HEK293T (cell line): ENCODE data around the gene HIF3A.

Experiments
- CTCF ChIA-PET: fragments of 350-600 bp; formaldehyde crosslinking; extraction: SDS; loops from one replicate; lab custom pipeline; 2021; ENCODE audit warnings: antibody characterized with exemption, inconsistent platforms; lab: Yijun Ruan, JAX
- POLR2A ChIA-PET: fragments of 350-600 bp; formaldehyde crosslinking; extraction: SDS; loops from one replicate; lab custom pipeline; 2020; ENCODE audit warnings: antibody characterized with exemption, inconsistent platforms; lab: Yijun Ruan, JAX
- DNase-seq: peaks from one replicate; pipeline ENCODE4 v3.0.0; 2012; ENCODE audit warnings: mixed read lengths; ENCODE audit errors: extremely low spot score
- ARNT ChIP-seq: fragments of 450-650 bp; IDR thresholded peaks from 2 replicates; pipeline ENCODE4 v1.6.1; 2017; ENCODE audit warnings: mild to moderate bottlenecking
- BHLHE40 ChIP-seq: fragments of 450-650 bp; IDR thresholded peaks from 2 replicates; pipeline ENCODE4 v1.6.1; 2016; ENCODE audit warnings: mild to moderate bottlenecking, moderate library complexity, borderline replicate concordance
- CTBP1 ChIP-seq: fragments of 450-650 bp; IDR thresholded peaks from 2 replicates; pipeline ENCODE4 v1.6.1; 2016; ENCODE audit warnings: borderline replicate concordance
- ELF4 ChIP-seq: fragments of 450-650 bp; IDR thresholded peaks from 2 replicates; pipeline ENCODE4 v1.6.1; 2017; ENCODE audit warnings: antibody characterized with exemption
- FOXA1 ChIP-seq: fragments of 450-650 bp; IDR thresholded peaks from 2 replicates; pipeline ENCODE4 v1.6.1; 2016; ENCODE audit warnings: mild to moderate bottlenecking
- FOXK2 ChIP-seq: fragments of 450-650 bp; IDR thresholded peaks from 2 replicates; pipeline ENCODE4 v1.6.1; 2016; ENCODE audit warnings: mild to moderate bottlenecking
- FOXM1 ChIP-seq: fragments of 450-650 bp; IDR thresholded peaks from 2 replicates; pipeline ENCODE4 v1.6.1; 2017; ENCODE audit warnings: mild to moderate bottlenecking, borderline replicate concordance
- HDGF ChIP-seq: fragments of 450-650 bp; IDR thresholded peaks from 2 replicates; pipeline ENCODE4 v1.6.1; 2017; ENCODE audit warnings: antibody characterized with exemption, borderline replicate concordance
- L3MBTL2 ChIP-seq: fragments of 450-650 bp; conservative IDR thresholded peaks from 2 replicates; pipeline ENCODE4 v1.6.1; 2016; ENCODE audit warnings: mild to moderate bottlenecking
- LEF1 ChIP-seq: fragments of 450-650 bp; IDR thresholded peaks from 2 replicates; pipeline ENCODE4 v1.6.1; 2017; ENCODE audit warnings: mild to moderate bottlenecking, borderline replicate concordance
- NFRKB ChIP-seq: fragments of 450-650 bp; IDR thresholded peaks from 2 replicates; pipeline ENCODE4 v1.6.1; 2016; ENCODE audit warnings: mild to moderate bottlenecking, moderate library complexity
- SP1 ChIP-seq: fragments of 450-650 bp; IDR thresholded peaks from 2 replicates; pipeline ENCODE4 v1.6.1; 2017
- SUZ12 ChIP-seq: fragments of 450-650 bp; IDR thresholded peaks from 2 replicates; pipeline ENCODE4 v1.6.1; 2016; ENCODE audit warnings: mild to moderate bottlenecking
- TARDBP ChIP-seq: fragments of 450-650 bp; IDR thresholded peaks from 2 replicates; pipeline ENCODE4 v1.6.1; 2016
- ZNF384 ChIP-seq: fragments of 450-650 bp; IDR thresholded peaks from 2 replicates; pipeline ENCODE4 v1.6.1; 2016
- TF ChIP-seq, protein P1 (sequence below): fragments of 450-650 bp; IDR thresholded peaks from 2 replicates; pipeline ENCODE4 v1.6.1; 2016

HIF3A gene

DNA sequence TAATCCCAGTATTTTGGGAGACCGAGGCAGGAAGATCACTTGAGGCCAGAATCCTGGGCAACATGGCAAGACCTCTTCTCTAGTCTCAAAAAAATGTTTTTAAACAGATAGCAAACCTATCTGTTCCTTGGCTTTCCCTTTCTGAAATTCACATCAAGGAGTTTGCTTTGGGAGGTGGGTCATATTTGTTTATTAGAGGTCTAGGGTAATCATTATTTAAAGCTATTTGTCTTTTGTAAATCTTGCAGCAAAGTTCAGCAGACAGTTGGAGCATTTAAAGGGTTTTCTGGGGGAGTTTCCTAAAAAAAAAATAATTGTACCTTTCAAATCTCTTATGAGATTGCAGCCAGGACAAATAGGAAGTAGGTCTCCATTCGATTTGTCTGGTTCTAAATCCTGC is 67.5 kb downstream of the HIF3A start:
- POLR2A ChIA-PET: no interaction called here
- CTCF ChIA-PET: interaction anchor here (1.2 kb wide), 1 partner anchor 16 kb away, joined by 4 read pairs; no protein-coding TSS in a partner anchor
- DNase-seq: no peak
- TF ChIP-seq ZNF384 (no peak), HDGF (no peak), SP1 (no peak), NFRKB (no peak)

DNA sequence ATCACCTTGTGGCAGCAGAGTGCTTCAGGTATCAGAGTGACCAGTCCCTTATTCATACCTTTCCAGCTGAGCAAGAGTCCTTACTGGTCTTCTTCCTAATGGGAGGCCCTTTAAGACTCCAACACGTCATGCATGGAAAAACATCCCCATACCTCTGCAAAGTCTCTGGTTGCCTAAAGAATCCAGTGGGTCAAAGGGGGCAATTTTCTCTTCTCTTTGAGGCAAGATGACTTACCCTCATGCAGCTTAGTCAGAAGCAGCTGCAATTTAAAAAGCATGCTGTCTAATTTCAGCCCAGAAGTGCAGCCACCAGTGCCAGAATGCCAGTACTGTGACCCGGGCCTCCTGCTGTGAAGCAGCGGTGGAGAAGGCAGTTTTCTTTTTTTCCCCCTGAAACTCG is 68.7 kb downstream of the HIF3A start:
- no peak for DNase-seq
- CTCF ChIA-PET: no interaction called here
- POLR2A ChIA-PET: no interaction called here
- TF ChIP-seq SUZ12: no peak

DNA sequence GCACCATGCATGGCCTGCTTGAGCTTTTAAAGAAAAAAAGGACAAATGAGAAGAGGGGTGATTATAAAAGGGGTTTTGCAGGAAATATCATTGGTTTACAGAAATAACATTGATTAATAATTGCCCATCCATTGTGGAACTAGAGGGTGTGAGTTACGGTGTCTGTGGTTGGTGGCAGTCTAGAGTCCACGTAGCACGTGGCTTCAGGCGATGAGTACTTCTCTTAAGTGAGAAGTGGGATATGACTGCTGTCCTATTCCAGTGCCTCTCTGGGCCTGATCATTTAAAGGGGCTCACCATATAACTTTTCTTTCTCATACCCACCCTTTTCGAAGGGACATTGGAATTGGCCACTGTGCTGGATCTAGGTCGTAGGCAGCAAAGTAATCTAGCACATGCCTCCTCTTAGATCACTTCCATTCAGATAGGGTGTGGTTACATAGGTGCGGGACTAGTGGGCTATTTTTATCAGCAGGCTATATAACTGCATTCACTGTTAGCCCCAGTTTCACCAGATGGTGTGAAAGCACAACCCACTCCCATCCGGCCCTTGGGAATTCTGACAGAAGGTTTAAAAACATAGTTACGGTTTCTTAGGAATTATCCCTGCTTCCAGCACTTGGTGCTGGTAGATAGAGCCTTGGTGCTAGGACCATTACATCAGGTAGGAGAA is 69.9 kb downstream of the HIF3A start:
- POLR2A ChIA-PET: no interaction called here
- CTCF ChIA-PET: no interaction called here
- no peak for DNase-seq
- TF ChIP-seq BHLHE40 (no peak), L3MBTL2 (no peak), CTBP1 (no peak), HDGF (no peak), FOXK2 (no peak), ZNF384 (no peak), FOXA1 (no peak)

DNA sequence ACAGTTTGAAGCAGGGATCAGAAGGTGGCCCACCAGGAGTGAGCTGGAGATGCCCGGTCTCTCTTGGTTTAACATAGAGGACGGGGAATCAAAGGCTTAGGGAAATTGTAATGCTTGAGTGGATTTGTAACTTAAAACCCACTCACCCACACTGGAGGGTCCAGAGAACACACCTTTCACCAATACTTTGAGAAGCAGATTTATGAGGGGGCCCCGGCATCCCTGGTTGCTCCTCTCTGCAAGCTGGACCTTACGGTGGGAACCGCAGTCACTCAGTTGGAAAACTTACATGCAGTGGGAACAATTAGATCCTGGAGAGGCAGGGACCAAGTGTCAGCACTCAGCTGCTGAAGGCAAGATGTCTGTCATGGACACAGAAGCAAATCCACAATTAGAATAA is 70.6 kb downstream of the HIF3A start:
- no peak for TF ChIP-seq BHLHE40
- no peak for TF ChIP-seq CTBP1
- TF ChIP-seq SUZ12: no peak
- TF ChIP-seq ELF4: no peak
- TF ChIP-seq FOXM1: no peak
- no peak for TF ChIP-seq L3MBTL2
- TF ChIP-seq SP1: no peak
- TF ChIP-seq FOXK2: no peak
- no peak for TF ChIP-seq FOXA1
- TF ChIP-seq TARDBP: no peak
- no peak for TF ChIP-seq NFRKB
- TF ChIP-seq ZNF384: no peak
- TF ChIP-seq HDGF: no peak
- no peak for TF ChIP-seq LEF1
- DNase-seq: no peak
- POLR2A ChIA-PET: no interaction called here
- CTCF ChIA-PET: no interaction called here

DNA sequence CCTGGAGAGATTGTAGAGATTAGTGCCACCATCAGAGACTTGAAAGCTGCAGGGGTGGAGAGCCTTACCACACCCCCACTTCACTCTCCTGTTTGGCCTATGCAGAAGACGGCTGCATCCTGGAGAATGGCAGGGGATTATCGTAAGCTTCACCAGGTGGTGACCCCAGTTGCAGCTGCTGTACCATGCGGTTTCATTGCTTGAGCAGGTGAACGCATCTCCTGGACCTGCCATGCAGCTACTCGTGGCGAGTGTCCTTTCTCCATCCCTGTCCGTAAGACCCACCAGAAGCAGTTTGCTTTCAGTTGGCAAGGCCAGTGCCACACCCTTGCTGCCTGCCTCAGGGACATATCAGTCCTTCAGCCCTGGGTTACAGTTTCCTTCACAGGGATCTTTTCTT is 71.3 kb downstream of the HIF3A start:
- ChIA-PET CTCF (no interaction called here), POLR2A (no interaction called here)
- no peak for TF ChIP-seq FOXA1
- TF ChIP-seq FOXM1: no peak
- TF ChIP-seq, protein P1, sequence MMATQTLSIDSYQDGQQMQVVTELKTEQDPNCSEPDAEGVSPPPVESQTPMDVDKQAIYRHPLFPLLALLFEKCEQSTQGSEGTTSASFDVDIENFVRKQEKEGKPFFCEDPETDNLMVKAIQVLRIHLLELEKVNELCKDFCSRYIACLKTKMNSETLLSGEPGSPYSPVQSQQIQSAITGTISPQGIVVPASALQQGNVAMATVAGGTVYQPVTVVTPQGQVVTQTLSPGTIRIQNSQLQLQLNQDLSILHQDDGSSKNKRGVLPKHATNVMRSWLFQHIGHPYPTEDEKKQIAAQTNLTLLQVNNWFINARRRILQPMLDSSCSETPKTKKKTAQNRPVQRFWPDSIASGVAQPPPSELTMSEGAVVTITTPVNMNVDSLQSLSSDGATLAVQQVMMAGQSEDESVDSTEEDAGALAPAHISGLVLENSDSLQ: no peak
- no peak for TF ChIP-seq BHLHE40
- no peak for TF ChIP-seq CTBP1
- no peak for TF ChIP-seq TARDBP
- TF ChIP-seq L3MBTL2: no peak
- no peak for TF ChIP-seq ELF4
- no peak for TF ChIP-seq SUZ12
- no peak for DNase-seq

DNA sequence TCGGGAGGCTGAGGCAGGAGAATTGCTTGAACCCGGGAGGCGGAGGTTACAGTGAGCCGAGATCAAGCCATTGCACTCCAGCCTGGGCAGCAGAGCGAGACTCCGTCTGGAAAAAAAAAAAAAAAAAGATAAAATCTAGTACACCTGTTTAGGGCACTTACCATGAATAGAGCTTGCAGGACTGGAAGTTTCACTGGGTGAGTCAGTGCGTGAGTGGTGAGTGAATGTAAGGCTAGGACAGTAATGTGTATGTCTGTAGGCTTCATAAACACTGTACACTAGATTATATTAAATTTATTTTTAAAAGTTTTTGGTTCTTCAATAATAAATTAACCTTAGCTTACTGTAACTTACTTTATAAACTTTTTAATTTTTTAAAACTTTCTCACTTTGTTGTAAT is 73.0 kb downstream of the HIF3A start:
- TF ChIP-seq TARDBP (no peak), NFRKB (no peak), FOXA1 (no peak), L3MBTL2 (no peak), HDGF (no peak), ARNT (no peak), CTBP1 (no peak), ZNF384 (no peak), BHLHE40 (no peak), SUZ12 (no peak), FOXM1 (no peak), SP1 (no peak)
- no peak for DNase-seq
- POLR2A ChIA-PET: no interaction called here
- CTCF ChIA-PET: interaction anchor here (0.7 to 1.0 kb wide), 2 partner anchors 11 to 22 kb away, joined by 3 read pairs; no protein-coding TSS in a partner anchor

DNA sequence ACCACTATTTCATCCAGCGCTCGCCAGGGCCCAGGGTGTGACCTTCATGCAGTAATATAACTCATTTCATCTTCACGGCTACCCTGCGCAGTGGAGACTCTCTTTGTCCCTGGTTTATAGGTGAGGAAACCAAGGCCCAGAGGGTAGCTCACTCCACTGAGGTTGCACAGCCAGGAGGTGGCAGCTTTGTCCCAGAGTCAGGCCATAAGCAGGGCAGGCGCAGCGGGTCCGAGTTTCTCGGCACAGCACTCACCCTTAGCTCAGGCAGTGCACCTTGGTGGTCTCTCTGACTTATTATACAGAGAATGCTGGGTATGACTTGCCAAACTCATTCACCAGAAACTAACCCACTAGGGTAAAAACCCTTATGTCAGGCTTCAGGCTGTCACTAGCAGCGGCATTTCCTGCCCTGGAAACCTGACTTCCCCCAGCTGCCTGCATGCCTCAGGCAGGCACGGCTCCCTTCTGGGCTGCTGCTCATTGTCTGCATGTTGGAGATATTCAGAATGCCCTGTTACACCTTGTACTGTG is 74.6 kb downstream of the HIF3A start:
- POLR2A ChIA-PET: no interaction called here
- CTCF ChIA-PET: interaction anchor here (1.0 kb wide), 1 partner anchor 10 kb away, joined by 3 read pairs; no protein-coding TSS in a partner anchor
- no peak for TF ChIP-seq L3MBTL2
- TF ChIP-seq BHLHE40: no peak
- no peak for TF ChIP-seq FOXA1
- TF ChIP-seq ZNF384: no peak
- no peak for TF ChIP-seq NFRKB
- no peak for TF ChIP-seq ELF4
- TF ChIP-seq FOXK2: no peak
- TF ChIP-seq CTBP1: no peak
- TF ChIP-seq TARDBP: no peak
- TF ChIP-seq, protein P1: no peak
- no peak for TF ChIP-seq ARNT

More for the DNA sequence above, 74.6 kb downstream of the HIF3A start:
- DNase-seq: no peak
